ENCODE measurements around the gene ATP10A.

Gene ATP10A

DNA sequence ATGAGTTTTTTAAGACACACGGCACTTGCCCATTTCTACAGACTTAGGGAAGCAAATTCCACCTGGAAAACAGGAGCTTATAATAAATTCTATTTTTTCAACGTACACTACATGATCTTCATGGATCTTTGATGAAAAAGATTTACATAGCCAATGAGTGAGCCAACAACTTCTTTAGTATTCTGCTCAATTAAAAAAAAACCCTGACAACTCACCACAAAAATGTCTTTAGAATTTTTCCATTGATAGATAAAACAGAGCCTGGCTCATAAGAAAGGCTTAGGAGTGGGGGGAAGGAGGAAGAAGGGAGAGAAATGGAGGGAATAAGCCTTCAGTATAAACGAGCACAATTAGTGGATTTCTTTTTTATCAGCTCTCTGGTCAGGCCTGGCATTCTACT, 126.7 kb downstream of the ATP10A start:
- no peak overlapping the region for H3K4me3 ChIP-seq (ENCODE audit: low read depth, low read length)
- TF ChIP-seq, protein P1, sequence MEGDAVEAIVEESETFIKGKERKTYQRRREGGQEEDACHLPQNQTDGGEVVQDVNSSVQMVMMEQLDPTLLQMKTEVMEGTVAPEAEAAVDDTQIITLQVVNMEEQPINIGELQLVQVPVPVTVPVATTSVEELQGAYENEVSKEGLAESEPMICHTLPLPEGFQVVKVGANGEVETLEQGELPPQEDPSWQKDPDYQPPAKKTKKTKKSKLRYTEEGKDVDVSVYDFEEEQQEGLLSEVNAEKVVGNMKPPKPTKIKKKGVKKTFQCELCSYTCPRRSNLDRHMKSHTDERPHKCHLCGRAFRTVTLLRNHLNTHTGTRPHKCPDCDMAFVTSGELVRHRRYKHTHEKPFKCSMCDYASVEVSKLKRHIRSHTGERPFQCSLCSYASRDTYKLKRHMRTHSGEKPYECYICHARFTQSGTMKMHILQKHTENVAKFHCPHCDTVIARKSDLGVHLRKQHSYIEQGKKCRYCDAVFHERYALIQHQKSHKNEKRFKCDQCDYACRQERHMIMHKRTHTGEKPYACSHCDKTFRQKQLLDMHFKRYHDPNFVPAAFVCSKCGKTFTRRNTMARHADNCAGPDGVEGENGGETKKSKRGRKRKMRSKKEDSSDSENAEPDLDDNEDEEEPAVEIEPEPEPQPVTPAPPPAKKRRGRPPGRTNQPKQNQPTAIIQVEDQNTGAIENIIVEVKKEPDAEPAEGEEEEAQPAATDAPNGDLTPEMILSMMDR (IDR thresholded peaks at IDR 0.05; ENCODE audit: low read depth, low read length): no peak

DNA sequence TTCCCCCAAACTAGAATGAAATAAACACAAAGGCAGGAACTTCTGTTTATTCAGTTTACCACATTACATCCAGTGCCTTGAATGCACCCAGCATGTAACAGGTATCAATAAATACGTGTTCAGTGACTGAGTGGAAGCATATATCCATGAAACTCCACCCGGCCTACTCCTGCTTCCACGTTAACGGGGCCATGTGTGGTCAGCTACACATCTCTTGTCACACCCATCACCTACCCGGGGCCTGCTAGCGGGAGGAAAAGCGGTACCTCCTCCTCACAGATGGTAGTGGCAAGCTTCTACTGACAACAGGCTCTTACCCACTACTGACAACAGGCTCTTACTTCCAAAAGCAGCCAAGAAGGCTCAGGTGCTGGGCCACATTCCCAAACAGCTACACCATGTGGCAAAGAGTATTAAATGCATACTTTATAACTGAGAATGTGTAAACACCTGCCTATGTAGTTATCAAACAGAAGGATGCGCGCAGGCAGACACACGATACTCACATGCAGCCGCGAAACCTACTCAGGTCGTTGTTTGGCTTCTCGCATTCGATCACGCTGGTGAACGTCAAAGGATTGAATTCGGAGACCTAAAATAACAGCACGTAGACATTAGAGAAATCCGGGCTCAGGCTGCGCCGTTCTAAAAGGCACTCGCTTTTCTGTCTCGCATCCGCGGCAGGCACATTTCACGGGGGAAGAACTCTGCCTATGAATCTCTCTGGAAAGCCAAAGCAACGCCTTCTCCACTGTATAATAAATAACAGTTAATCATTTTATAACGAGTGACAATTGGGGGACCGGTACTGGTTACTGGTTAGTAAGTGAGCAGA, 127.4 kb downstream of the ATP10A start:
- no peak overlapping the region for H3K4me3 ChIP-seq (ENCODE audit: low read depth, low read length)

DNA sequence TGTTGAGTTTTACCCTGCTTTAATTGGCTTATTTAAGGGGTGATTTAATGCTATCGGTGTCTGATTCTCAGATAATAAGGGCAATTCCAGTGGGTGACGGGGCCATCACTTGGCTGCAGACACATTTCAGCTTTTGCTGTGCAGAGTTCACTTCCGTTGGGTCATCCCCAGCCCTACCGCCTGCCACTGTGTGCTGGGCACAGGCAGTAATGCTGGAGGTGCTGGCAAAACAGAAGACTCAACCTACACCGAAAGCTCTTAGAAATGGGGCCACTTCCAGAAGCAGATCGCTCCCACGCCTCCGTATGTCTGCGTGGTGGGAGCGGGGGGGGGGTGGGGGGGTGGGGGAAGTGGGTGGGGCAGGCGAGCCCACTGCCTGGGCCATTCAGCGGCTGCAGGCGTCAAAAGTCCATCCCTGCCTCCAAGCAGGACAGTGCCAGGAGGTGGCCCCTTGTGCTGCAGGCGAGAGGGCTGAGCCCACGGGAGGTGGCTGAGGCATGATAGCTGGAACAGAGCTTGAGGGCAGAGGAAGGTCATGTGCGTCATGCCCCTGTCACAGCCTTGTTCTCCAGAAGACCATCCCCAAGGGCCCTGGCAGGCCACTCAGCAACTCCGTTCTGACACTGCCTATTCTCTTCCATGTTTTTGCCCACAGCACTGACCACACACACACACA, 128.3 kb downstream of the ATP10A start:
- H3K4me3 ChIP-seq (ENCODE audit: low read depth, low read length): no peak overlapping the region
- TF ChIP-seq, protein P1 (IDR thresholded peaks at IDR 0.05; ENCODE audit: low read depth, low read length): no peak

More for the DNA sequence above, 127.4 kb downstream of the ATP10A start:
- TF ChIP-seq, protein P1 (IDR thresholded peaks at IDR 0.05; ENCODE audit: low read depth, low read length): no peak

DNA sequence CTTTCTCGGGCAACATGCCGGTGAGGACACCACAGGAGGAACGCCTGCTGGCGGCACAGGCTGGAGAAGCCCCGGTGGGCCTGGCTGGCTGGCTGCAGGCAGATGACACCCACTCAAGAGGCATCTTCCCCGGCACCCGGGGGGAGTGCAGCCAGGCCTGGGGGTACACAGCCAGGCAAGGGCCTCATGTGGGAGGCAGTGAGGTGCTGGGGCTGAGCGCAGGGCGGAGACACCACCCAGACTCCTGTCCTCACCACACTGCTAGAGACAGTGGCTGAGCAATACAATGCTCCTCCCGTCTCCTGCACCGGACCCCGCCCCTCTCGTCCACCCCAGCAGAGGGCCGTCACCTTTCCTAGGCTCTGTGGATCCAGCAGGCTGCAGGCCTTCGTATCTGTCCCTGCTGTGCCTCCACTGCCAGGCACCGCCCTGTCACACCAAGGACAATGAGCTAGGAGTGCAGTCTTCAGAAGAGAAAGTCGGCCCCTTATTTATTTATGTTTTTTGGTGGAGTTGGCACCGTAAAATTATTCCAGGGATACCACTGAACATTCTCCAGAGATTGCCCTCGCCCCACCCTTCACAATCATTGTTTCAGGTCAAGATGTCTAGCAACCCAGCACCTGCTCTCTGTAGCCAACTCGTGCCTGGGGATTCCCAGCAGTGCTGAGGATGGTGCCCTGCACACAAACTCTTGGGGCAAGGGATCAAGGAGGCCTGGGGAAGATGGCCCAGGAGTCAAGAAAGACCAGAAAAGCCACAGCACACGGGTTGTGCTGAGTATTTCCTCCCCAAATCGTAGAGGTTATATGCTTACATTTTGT, 129.1 kb downstream of the ATP10A start:
- TF ChIP-seq, protein P1 (IDR thresholded peaks at IDR 0.05; ENCODE audit: low read depth, low read length): no peak
- H3K4me3 ChIP-seq (ENCODE audit: low read depth, low read length): no peak overlapping the region

DNA sequence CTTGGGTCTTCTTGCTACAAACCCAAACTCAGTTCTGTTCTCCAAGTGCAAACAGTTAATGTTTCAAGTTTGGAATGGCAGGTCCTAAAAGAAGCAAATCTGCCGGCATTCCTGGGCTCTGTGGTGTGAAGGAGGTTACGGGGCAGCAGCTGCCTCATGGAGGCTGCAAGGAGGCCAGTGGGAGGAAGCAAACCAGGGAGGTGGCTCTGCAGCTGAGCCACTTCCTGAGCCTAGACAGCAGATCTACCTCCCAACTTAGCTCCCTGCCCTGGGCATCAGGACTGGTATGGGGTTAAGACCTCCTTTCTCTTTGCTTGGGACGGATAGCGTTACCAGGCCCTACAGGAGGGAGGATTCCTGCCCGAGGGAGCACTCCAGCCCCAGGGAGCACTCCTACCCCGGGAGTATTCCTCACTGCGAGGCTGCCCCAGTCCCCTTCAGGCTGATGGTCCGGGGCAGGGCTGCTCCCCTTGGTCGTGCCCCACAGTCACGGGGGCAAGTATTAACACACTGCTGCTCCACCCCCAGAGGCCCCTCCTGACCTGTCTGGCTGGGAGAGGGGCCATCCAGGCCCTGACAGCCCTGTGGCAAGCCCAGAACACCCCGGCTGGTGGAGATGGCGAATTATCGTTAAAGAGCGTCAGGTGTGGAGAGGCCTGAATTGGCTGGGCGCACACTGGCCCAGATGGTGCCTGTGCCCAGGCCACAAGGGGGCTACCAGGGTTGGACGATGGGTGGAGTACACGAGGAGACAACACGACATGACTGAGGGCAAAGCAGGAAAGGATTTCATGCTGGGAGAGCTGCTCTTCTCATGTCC, 129.9 kb downstream of the ATP10A start:
- TF ChIP-seq, protein P1 (IDR thresholded peaks at IDR 0.05; ENCODE audit: low read depth, low read length): no peak

DNA sequence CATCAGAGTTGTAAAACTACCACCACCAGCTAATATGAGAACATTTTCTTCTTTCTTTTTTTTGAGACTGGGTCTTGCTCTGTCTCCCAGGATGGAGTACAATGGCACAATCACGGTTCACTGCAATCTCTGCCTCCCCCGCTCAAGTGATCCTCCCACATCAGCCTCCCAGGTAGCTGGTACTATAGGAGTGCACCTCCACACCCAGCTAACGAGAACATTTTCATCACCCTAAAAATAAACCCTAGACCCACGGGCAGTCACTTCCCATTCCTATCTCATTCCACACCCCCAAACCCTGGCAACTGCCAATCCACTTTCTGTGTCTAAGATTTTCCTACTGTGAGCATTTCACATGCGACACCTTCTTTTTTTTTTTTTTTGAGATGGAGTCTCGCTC, 130.9 kb downstream of the ATP10A start:
- TF ChIP-seq, protein P1 (IDR thresholded peaks at IDR 0.05; ENCODE audit: low read depth, low read length): no peak
- H3K4me3 ChIP-seq (ENCODE audit: low read depth, low read length): no peak overlapping the region

More for the DNA sequence above, 129.9 kb downstream of the ATP10A start:
- no peak overlapping the region for H3K4me3 ChIP-seq (ENCODE audit: low read depth, low read length)
